Activated T-cell treated with anti-CD3 and anti-CD28 coated beads for 48 hours (primary cell): ENCODE results near the gene ANAPC15.
A peak's percentile ranks its signal among the peaks of the same experiment; 100 is the strongest.

Experiments
- DNase-seq: peaks from one replicate; pipeline ENCODE4 v3.0.0-alpha.2; 2020; ENCODE audit warnings: low read depth

ANAPC15 gene

GRCh38 chr11:72124046-72124445, 11.6 kb upstream of the ANAPC15 start:
- no peak for DNase-seq

- DNase-seq: no peak
Observed at GRCh38 chr11:72123117-72123653, 10.7 kb upstream of the ANAPC15 start.

GRCh38 chr11:72122607-72123006, 10.1 kb upstream of the ANAPC15 start:
- no peak for DNase-seq

GRCh38 chr11:72120930-72121329, 8.4 kb upstream of the ANAPC15 start:
- no peak for DNase-seq

- no peak for DNase-seq
Observed at GRCh38 chr11:72119198-72119597, 6.7 kb upstream of the ANAPC15 start.

GRCh38 chr11:72116019-72116755, 3.7 kb upstream of the ANAPC15 start:
- DNase-seq: no peak

GRCh38 chr11:72114570-72114969, 2.1 kb upstream of the ANAPC15 start:
- no peak for DNase-seq

- no peak for DNase-seq
Observed at GRCh38 chr11:72112978-72113808, 698 bp upstream of the ANAPC15 start.

GRCh38 chr11:72111300-72112142, 974 bp downstream of the ANAPC15 start:
- DNase-seq: no peak

GRCh38 chr11:72105888-72106287, 6.6 kb downstream of the ANAPC15 start, which contains the start of gene TOMT:
Gene TOMT (plus strand): TSS chr11:72105924. CDS start chr11:72105952, 28 bp downstream.
- no peak for DNase-seq

- DNase-seq: no peak
Observed at GRCh38 chr11:72103754-72104167, 8.7 kb downstream of the ANAPC15 start.

GRCh38 chr11:72102946-72103753, 9.3 kb downstream of the ANAPC15 start, which contains the start of gene LAMTOR1:
Gene LAMTOR1 (minus strand): TSS chr11:72103297. CDS start chr11:72103224, 73 bp downstream.
- DNase-seq: peak; percentile 96

- no peak for DNase-seq
Observed at GRCh38 chr11:72102631-72102945, 9.9 kb downstream of the ANAPC15 start.

GRCh38 chr11:72102162-72102561, 10.3 kb downstream of the ANAPC15 start:
- no peak for DNase-seq

- no peak for DNase-seq
Observed at GRCh38 chr11:72100462-72100861, 12.0 kb downstream of the ANAPC15 start.

GRCh38 chr11:72100009-72100408, 12.5 kb downstream of the ANAPC15 start:
- DNase-seq: no peak

GRCh38 chr11:72098741-72099140, 13.8 kb downstream of the ANAPC15 start:
- no peak for DNase-seq

GRCh38 chr11:72091292-72091691, 21.2 kb downstream of the ANAPC15 start:
- peak; percentile 45 for DNase-seq

GRCh38 chr11:72088076-72088808, 24.3 kb downstream of the ANAPC15 start:
- no peak for DNase-seq

GRCh38 chr11:72085621-72086351, 26.7 kb downstream of the ANAPC15 start:
- DNase-seq: no peak
